Gastrocnemius medialis (tissue), 4 donors: ENCODE results near the gene WSCD2. TPM values are rescaled to one million over a fixed set of nuclear protein-coding genes. Genes with fewer than 3 reads are reported as not detected.

Experiments
- ATAC-seq, 2 donors: fragments of 150-250 bp; one replicate each; pipeline ENCODE4 v1.9.1; 2016
- DNase-seq, 2 donors: peaks; one replicate each; pipeline ENCODE4 v3.0.0-alpha.2; 2019
- H3K27ac ChIP-seq, 4 donors: fragments of 200-600 bp; sonication (generic); 1 replicate in 1 of 4; 2 replicates in 3 of 4; pipeline ENCODE4 v1.5.1; 2016 to 2018; ENCODE audit warnings: mild to moderate bottlenecking in 2 of 4, moderate library complexity in 1 of 4
- H3K27me3 ChIP-seq, 3 donors: fragments of 200-600 bp; sonication (generic) in 2 of 3; 1 replicate in 1 of 3; 2 replicates in 2 of 3; pipeline versions ENCODE4 v1.5.1 to v1.6.0; 2016 to 2019; ENCODE audit warnings: mild to moderate bottlenecking in 1 of 3, moderate library complexity in 1 of 3
- H3K36me3 ChIP-seq, 2 donors: fragments of 200-600 bp; sonication (generic) in 1 of 2; one replicate each; pipeline ENCODE4 v1.5.1; 2017 to 2018
- H3K4me1 ChIP-seq, 2 donors: fragments of 200-600 bp; sonication (generic) in 1 of 2; one replicate each; pipeline ENCODE4 v1.5.1; 2016 to 2017; ENCODE audit warnings: mild to moderate bottlenecking in 2 of 2
- H3K4me3 ChIP-seq, 4 donors: fragments of 200-600 bp; sonication (generic) in 3 of 4; 1 replicate in 1 of 4; 2 replicates in 3 of 4; pipeline ENCODE4 v1.5.1; 2016 to 2019; ENCODE audit warnings: mild to moderate bottlenecking in 2 of 4
- H3K9me3 ChIP-seq, 3 donors: fragments of 200-600 bp; sonication (generic) in 2 of 3; 1 replicate in 1 of 3; 2 replicates in 2 of 3; pipeline ENCODE4 v1.5.1; 2016 to 2019
- POLR2A ChIP-seq, 2 donors: fragments of 450-650 bp; IDR thresholded peaks; one replicate each; pipeline ENCODE4 v1.6.1; 2017; ENCODE audit warnings: antibody characterized with exemption in 2 of 2, mild to moderate bottlenecking in 2 of 2, moderate library complexity in 2 of 2
- in situ Hi-C, 4 donors: fragments of 200-750 bp; cut with MboI; loops; one replicate each; pipeline versions ENCODE4 v1.15.0 to v1.8.0; 2017; ENCODE audit warnings: low sequenced_read_pairs in 4 of 4
- intact Hi-C: fragments of 100-400 bp; cut with DNase I; formaldehyde crosslinking; loops from one replicate; pipeline ENCODE4 v1.15.1; 2023; ENCODE audit warnings: low total_unique reads
- total RNA-seq, 4 donors: library from RNA; depleted of rRNA; stranded (reverse); fragments of >200 nt; gene quantifications; one replicate each; pipeline versions ENCODE4 v1.1.0 to v1.2.3, GENCODE V29; 2016
- TF ChIP-seq, protein P1 (sequence below), 5 experiments: fragments of 450-650 bp in 3 of 5; fragments of 200-600 bp in 2 of 5; sonication (generic) in 2 of 5; IDR thresholded peaks in 4 of 5; conservative IDR thresholded peaks in 1 of 5; 1 replicate in 4 of 5; 2 replicates in 1 of 5; pipeline ENCODE4 v1.5.1; 2016 to 2019; ENCODE audit warnings: antibody characterized with exemption in 5 of 5, mild to moderate bottlenecking in 3 of 5, moderate library complexity in 3 of 5

Gene WSCD2
- total RNA-seq, 4 donors from 2014 or later, result 0.10 TPM; not detected in 3

DNA sequence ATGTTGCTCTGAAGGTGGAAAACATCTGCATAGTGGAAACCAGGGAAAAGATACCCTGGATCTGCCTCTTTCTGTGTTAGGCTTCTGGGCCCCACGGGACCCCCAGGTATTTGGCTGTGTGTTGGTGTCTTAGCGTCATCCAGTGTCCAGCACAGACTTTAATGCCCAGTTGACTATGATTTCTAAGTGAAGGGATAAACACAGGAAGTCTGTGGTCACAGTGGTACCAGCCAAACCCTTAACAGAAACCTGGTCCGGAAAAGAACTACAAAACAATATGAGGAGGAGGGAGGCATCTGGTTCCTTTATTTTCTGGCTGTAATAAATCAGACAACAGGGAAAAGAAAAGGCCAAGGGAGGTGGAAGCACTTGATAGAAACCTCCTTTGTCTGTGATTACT is 153.6 kb downstream of the WSCD2 start:
- Histone ChIP-seq H3K4me1 (no peaks in the 10 kb centered on the region), H3K4me3 (no peak overlapping the region), H3K27ac (no peak overlapping the region), H3K27me3 (no peaks in the 10 kb centered on the region), H3K9me3 (no peaks in the 10 kb centered on the region), H3K36me3 (no peaks in the 10 kb centered on the region)
- in situ Hi-C loops, result no loop called here
- intact Hi-C loops, result no loop called here
- DNase-seq (no peak), ATAC-seq (no peak)
- TF ChIP-seq, protein P1, sequence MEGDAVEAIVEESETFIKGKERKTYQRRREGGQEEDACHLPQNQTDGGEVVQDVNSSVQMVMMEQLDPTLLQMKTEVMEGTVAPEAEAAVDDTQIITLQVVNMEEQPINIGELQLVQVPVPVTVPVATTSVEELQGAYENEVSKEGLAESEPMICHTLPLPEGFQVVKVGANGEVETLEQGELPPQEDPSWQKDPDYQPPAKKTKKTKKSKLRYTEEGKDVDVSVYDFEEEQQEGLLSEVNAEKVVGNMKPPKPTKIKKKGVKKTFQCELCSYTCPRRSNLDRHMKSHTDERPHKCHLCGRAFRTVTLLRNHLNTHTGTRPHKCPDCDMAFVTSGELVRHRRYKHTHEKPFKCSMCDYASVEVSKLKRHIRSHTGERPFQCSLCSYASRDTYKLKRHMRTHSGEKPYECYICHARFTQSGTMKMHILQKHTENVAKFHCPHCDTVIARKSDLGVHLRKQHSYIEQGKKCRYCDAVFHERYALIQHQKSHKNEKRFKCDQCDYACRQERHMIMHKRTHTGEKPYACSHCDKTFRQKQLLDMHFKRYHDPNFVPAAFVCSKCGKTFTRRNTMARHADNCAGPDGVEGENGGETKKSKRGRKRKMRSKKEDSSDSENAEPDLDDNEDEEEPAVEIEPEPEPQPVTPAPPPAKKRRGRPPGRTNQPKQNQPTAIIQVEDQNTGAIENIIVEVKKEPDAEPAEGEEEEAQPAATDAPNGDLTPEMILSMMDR (IDR thresholded peaks at IDR 0.05 in 4 of 5, conservative IDR thresholded peaks at IDR 0.05 in 1 of 5), result no peak
- no peak for TF ChIP-seq POLR2A (IDR thresholded peaks at IDR 0.05)

DNA sequence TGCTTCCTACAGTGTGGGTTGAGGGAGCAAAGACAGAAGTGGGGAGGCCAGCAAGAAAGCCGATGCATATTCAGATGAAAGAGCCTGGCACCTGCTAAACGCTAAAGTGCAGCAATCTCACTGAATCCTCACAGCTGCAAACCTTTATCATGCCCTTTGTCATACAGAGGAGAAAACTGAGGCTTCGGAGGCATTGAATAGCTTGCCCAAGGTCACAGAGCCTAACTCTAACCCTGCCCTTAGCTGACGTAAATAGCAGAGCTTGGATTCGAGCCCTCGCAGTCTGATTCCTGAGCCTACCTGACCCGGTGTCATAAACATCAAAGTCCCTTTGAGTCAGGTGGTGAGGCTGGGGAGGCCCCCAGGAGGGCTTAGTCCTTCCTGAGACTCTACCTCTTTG is 155.1 kb downstream of the WSCD2 start:
- no peaks in the 10 kb centered on the region for H3K27me3 ChIP-seq
- no peaks in the 10 kb centered on the region for H3K9me3 ChIP-seq
- in situ Hi-C loops (no loop called here), intact Hi-C loops (no loop called here)
- ATAC-seq (no peak), DNase-seq (no peak)
- H3K36me3 ChIP-seq, result no peaks in the 10 kb centered on the region
- H3K4me1 ChIP-seq, result peaks cover 0 to 5% of the 10 kb centered on the region in 2 donors
- TF ChIP-seq POLR2A (IDR thresholded peaks at IDR 0.05), result no peak
- TF ChIP-seq, protein P1 (IDR thresholded peaks at IDR 0.05 in 4 of 5, conservative IDR thresholded peaks at IDR 0.05 in 1 of 5), result no peak
- no peak overlapping the region for H3K4me3 ChIP-seq
- H3K27ac ChIP-seq, result no peak overlapping the region

DNA sequence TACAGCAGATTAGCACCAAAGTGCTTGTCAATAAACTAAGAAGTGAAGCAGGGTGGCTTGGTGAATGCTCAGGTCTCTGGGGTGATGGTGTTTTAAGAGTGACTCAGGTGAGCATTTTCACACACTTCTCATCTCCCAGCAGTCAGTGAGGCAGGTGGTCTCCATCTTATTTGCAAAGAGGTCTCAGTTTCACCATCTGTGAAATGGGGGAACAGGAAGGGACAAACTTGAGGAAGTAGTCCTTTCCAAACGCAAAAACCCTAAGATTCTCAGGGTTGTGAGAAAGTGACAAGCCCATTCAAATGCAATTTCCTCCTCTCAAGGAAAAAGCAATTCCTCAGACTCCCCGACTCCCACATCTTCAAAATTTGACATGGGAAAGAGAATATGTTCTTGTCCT is 155.9 kb downstream of the WSCD2 start:
- H3K4me3 ChIP-seq, result no peak overlapping the region
- ATAC-seq (no peak), DNase-seq (no peak)
- no peaks in the 10 kb centered on the region for H3K9me3 ChIP-seq
- in situ Hi-C loops (no loop called here), intact Hi-C loops (no loop called here)
- H3K27ac ChIP-seq, result no peak overlapping the region
- no peak for TF ChIP-seq POLR2A (IDR thresholded peaks at IDR 0.05)
- TF ChIP-seq, protein P1 (IDR thresholded peaks at IDR 0.05 in 4 of 5, conservative IDR thresholded peaks at IDR 0.05 in 1 of 5), result no peak
- no peaks in the 10 kb centered on the region for H3K27me3 ChIP-seq
- no peaks in the 10 kb centered on the region for H3K36me3 ChIP-seq
- H3K4me1 ChIP-seq, result peaks cover 0 to 5% of the 10 kb centered on the region in 2 donors

DNA sequence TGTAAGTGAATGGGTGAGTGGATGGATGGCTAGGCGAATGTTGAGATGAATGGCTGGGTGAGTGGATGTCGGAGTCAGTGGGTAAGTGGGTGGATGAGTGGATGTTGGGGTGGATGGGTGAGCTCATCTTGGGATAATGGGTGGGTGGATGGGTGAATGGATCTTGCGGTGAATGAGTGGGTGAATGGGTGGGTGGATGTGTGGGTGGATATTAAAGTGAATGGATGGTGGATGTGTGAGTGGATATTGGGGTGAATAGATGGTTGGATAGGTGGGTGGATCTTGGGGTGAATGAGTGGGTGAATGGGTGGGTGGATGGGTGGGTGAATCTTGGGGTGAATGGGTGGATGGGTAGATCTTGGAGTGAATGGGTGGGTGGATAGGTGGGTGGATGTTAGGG is 158.1 kb downstream of the WSCD2 start:
- Histone ChIP-seq H3K27me3 (no peaks in the 10 kb centered on the region), H3K9me3 (no peaks in the 10 kb centered on the region), H3K36me3 (no peaks in the 10 kb centered on the region), H3K27ac (no peak overlapping the region), H3K4me1 (peaks cover 0 to 5% of the 10 kb centered on the region in 2 donors), H3K4me3 (no peak overlapping the region)
- ATAC-seq (no peak), DNase-seq (no peak)
- TF ChIP-seq, protein P1 (IDR thresholded peaks at IDR 0.05 in 4 of 5, conservative IDR thresholded peaks at IDR 0.05 in 1 of 5), result no peak
- TF ChIP-seq POLR2A (IDR thresholded peaks at IDR 0.05), result no peak
- in situ Hi-C loops (no loop called here), intact Hi-C loops (no loop called here)
